Hepatic stellate cell (primary cell): ENCODE results near the gene SERPINB6.
"Not testable (repeated sequence)": the region's sequence is repeated elsewhere in the genome, so short reads cannot be mapped to it uniquely, and the experiment has no call there.

ENCODE experiments used
- DNase-seq: peaks from one replicate; pipeline ENCODE4 v3.0.0; 2011; ENCODE audit warnings: low spot score

SERPINB6 gene

GRCh38 chr6:2971420-2972218 is at the start of gene SERPINB6:
Gene SERPINB6 (minus strand): TSS chr6:2971567. CDS start chr6:2959332, 12,235 bp downstream.
- peak; percentile 56 for DNase-seq

GRCh38 chr6:3019749-3020320 is 48.5 kb upstream of the SERPINB6 start:
- no peak for DNase-seq

- DNase-seq: no peak
Observed at GRCh38 chr6:3019065-3019464, 47.7 kb upstream of the SERPINB6 start.

- no peak for DNase-seq
Observed at GRCh38 chr6:3017304-3017703, 45.9 kb upstream of the SERPINB6 start.

DNA sequence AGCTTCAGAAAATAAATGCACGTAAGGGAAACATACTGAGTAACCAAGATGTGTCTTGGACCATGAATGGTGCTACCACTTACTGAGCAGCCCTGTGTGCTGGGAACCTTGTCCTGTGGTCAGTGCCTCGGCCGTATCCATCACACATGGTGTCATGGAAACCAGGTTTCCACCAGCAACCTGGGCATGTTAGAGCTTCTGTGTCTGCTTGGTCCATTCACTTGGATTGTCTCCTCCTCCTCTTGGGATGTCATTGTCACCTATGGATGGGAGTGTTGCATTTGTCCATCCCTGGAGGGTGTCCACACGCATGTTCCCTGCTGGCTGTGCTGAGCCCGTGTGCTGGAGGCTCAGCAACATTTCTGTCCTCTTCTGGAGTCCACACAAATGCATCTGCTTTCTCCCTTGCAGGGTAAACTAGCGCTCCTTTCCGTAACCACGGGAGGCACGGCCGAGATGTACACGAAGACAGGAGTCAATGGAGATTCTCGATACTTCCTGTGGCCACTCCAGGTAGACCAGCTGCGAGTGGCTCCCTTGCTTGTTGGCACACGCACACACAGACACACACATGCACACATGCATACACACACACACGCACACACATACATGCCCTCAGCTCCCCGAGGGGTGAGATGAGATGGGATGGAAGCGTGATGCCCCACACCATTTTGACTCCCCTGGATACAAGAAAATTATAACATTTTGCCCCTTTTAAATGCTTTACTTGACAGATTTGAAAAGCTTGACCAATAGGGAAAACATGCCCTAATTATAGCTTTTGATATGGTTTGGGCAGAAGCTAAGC is 45.3 kb upstream of the SERPINB6 start:
- DNase-seq: no peak

GRCh38 chr6:3015144-3015543 is 43.8 kb upstream of the SERPINB6 start:
- DNase-seq: no peak

DNA sequence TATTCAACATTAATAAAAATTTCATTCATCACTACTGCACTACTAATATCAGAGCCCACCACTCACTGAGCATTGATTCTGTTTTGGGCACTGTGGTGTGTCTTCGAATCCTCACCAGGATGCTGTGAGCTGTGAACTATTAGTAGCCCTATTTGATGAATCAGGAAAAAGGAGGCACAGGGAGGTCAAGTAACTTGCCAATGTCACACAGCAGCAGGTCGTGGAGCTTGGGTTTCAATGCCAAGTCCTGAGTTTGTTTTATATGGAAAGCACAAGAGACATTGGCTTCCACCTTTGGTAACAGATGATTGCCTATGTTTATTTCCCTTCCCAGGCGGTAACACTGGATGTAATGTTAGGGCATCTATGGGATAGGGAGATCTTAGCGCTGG is 43.3 kb upstream of the SERPINB6 start:
- DNase-seq: no peak

- no peak for DNase-seq
Observed at GRCh38 chr6:3013901-3014674, 42.7 kb upstream of the SERPINB6 start.

GRCh38 chr6:3013486-3013885 is 42.1 kb upstream of the SERPINB6 start:
- no peak for DNase-seq

DNA sequence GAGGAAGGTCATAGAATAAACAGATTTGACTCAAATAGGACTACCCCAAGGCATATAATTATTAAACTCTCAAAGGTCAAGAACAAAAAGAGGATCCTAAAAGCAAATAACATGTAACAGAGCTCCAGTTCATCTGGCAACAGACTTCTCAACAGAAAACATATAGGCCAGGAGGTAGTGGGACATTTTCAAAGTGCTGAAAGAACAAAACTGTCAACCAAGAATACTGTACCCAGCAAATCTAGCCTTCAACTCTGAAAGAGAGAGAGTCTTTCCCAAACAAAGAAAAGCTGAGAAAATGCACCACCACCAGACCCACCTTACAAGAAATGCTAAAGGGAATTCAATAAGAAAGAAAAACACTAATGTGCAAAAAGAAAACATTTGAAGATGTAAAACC is 40.2 kb upstream of the SERPINB6 start:
- no peak for DNase-seq

DNA sequence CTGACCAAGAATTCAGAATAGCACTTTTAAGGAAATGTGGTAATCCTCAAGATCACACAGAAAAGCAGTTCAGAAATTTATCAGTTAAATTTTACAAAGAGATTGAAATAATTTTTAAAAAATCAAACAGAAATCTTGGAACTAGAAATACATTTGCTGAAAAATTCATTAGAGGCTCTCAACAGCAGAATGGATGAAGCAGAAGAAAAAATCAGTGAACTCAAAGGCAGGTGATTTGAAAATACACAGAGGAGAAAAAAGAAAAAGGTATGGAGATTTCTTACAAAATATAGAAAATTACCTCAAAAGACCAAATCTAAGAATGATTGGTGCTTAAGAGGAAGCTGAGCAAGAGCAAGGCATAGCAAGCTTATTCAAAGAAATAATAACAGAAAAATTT is 39.8 kb upstream of the SERPINB6 start:
- no peak for DNase-seq

- DNase-seq: no peak
Observed at GRCh38 chr6:3009930-3010329, 38.6 kb upstream of the SERPINB6 start.

DNA sequence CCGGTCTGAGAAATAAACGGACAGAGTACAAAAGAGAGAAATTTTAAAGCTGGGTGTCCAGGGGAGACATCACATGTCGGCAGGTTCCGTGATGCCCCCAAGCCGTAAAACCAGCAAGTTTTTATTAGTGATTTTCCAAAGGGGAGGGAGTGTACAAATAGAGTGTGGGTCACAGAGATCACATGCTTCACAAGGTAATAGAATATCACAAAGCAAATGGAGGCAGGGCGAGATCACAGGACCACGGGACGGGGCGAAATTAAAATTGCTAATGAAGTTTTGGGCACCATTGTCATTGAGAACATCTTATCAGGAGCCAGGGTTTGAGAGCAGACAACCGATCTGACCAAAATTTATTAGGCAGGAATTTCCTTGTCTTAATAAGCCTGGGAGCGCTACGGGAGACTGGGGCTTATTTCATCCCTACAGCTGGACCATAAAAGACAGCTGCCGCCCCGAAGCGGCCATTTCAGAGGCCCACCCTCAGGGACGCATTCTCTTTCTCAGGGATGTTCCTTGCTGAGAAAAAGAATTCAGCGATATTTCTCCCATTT is 37.4 kb upstream of the SERPINB6 start:
- not testable (repeated sequence) for DNase-seq

- no peak for DNase-seq
Observed at GRCh38 chr6:3007571-3007970, 36.2 kb upstream of the SERPINB6 start.

DNA sequence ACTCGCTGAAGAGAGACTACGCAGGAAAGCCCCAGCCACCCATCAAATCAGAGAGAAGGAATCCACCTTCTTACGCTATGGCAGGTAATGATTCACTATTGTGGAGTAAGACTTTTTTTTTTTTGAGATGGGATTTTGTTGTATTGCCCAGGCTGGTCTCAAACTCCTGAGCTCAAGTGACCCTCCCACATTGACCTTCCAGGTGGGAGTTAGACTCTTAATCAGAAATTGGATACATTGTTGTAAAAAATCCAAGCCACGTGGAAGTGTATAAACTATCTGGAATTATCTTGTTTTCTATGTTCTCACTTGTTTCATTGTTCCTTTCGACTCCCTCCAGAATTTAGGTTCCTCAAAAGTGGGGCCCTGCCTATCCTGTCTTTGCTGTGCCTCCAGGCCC is 35.1 kb upstream of the SERPINB6 start:
- DNase-seq: no peak

GRCh38 chr6:3005874-3006273 is 34.5 kb upstream of the SERPINB6 start:
- no peak for DNase-seq

- DNase-seq: no peak
Observed at GRCh38 chr6:3005077-3005476, 33.7 kb upstream of the SERPINB6 start.

- not testable (repeated sequence) for DNase-seq
Observed at GRCh38 chr6:3003226-3003625, 31.9 kb upstream of the SERPINB6 start.

GRCh38 chr6:3001773-3002293 is 30.5 kb upstream of the SERPINB6 start:
- DNase-seq: peak; percentile 85

DNA sequence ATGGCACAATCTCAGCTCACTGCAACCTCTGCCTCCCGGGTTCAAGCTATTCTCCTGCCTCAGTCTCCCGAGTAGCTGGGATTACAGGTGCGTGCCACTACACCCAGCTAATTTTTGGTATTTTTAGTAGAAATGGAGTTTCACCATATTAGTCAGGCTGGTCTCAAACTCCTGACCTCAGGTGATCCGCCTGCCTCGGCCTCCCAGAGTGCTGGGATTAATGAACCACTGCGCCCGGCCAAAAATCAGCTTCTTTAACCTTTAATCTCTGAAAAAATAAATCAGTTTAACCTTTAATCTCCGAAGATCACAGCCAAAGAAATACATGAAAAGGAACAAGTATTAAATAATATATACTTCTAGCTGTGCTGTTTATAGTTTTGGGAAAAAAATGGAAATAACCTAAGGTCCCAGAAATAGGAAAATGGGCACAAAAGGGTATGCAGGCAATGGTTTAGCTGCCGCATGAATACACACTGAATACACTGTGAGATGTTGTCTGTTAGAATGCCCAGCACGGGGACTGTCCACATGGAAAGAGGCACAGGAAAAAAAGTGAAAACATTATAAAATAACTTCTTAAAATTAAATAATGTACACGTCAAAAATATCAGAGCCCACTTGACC is 29.9 kb upstream of the SERPINB6 start:
- DNase-seq: no peak
